Measurements from ENCODE around the gene TMEM31. TPM values are rescaled to one million over a fixed set of nuclear protein-coding genes. Genes with fewer than 3 reads are reported as not detected.

Gene TMEM31
- total and polyA plus RNA-seq, 2 of the 4 experiments (the other 2 are of a cell fraction): 0.17 TPM; not detected in 1

GRCh38 chrX:103716962-103717361 lies 6.3 kb downstream of the TMEM31 start:
- H3K4ac ChIP-seq (ENCODE audit: low read depth, low read length): peak overlapping the region; percentile 90

More at GRCh38 chrX:103716962-103717361, 6.3 kb downstream of the TMEM31 start:
- POLR2A ChIA-PET (ENCODE audit: unreplicated experiment): no interaction called here
- peak overlapping the region; percentile 94 for H3K27ac ChIP-seq (ENCODE audit: insufficient read depth, low read length)
- CTCF ChIA-PET: no interaction called here
- H3K27me3 ChIP-seq (ENCODE audit: control insufficient read depth, insufficient read depth, low read length): peaks cover 3% of the 10 kb centered on the region; the same call in 1 of the 2 replicates
- H2BK20ac ChIP-seq (ENCODE audit: low read depth, low read length): peak overlapping the region; percentile 96; the same call in 1 of the 2 replicates
- whole genome bisulfite sequencing, 2 experiments (ENCODE audit: extremely low coverage in 2 of 2, insufficient read length in 1 of 2): 18% methylated on average over 2 of the region's 2 CpGs; no CpG with 5 or more reads in 1 of the 2 experiments
- no peak overlapping the region for H2AK9ac ChIP-seq (replicated peaks; ENCODE audit: low read depth, low read length, poor library complexity)
- no peaks in the 10 kb centered on the region for H4K20me1 ChIP-seq (ENCODE audit: insufficient read depth, low read length)
- DNase-seq: peak; percentile 89
- H2BK120ac ChIP-seq (ENCODE audit: low read depth, low read length): peak overlapping the region; percentile 95
- H3K56ac ChIP-seq (ENCODE audit: extremely low read depth, insufficient read depth, low read length): peak overlapping the region; percentile 87
- dilution Hi-C loops (cut with HindIII; ENCODE audit: low sequenced_read_pairs, unreplicated experiment): no loop called here
- no peak overlapping the region for H4K5ac ChIP-seq (ENCODE audit: low read depth, low read length)
- ATAC-seq (ENCODE audit: low read depth): peak; percentile 93
- TF ChIP-seq CEBPB (IDR thresholded peaks at IDR 0.05; ENCODE audit: low read depth, low read length) (peak; percentile 39; the same call in 1 of the 2 replicates), MXI1 (IDR thresholded peaks at IDR 0.05; ENCODE audit: borderline replicate concordance, low read depth, low read length) (no peak)
- peak overlapping the region; percentile 73 to 85 for H4K8ac ChIP-seq (ENCODE audit: low read depth in 2 of 2, low read length in 2 of 2)
- peak overlapping the region; percentile 70 for H2AFZ ChIP-seq (replicated peaks; ENCODE audit: low read length, poor library complexity)
- peaks cover 4% of the 10 kb centered on the region; the same call in 1 of the 2 replicates for H3K9me1 ChIP-seq (ENCODE audit: insufficient read depth, low read length)
- H3K23ac ChIP-seq (ENCODE audit: low read depth, low read length): peak overlapping the region; percentile 90; the same call in 1 of the 2 replicates
- H3K36me3 ChIP-seq (ENCODE audit: control insufficient read depth, insufficient read depth, low read length): no peaks in the 10 kb centered on the region
- H2AK5ac ChIP-seq (ENCODE audit: low read depth, low read length): no peak overlapping the region; the same call in 1 of the 2 replicates
- H2BK15ac ChIP-seq (ENCODE audit: low read depth, low read length): 0 out of 3 replicates have a peak overlapping the region, but pooled peaks have one; percentile 15
- no peak overlapping the region for H3K4me2 ChIP-seq (ENCODE audit: low read depth, low read length)
- peak overlapping the region; percentile 0; the same call in 1 of the 2 replicates for H3K18ac ChIP-seq (ENCODE audit: low read depth, low read length)
- H3K4me1 ChIP-seq (ENCODE audit: control insufficient read depth, insufficient read depth, low read length): peaks cover 6% of the 10 kb centered on the region
- intact Hi-C loops (cut with micrococcal nuclease): loop anchor here (1.0 kb wide), 1 partner anchor 14 kb away; no protein-coding TSS in a partner anchor
- H3K14ac ChIP-seq (replicated peaks; ENCODE audit: low read depth, low read length): peak overlapping the region; percentile 86
- no peak overlapping the region for H3K4me3 ChIP-seq (ENCODE audit: insufficient read depth, low read depth, low read length)
- H3K79me1 ChIP-seq (ENCODE audit: low read depth in 1 of 2, low read length in 2 of 2): no peaks in the 10 kb centered on the region
- peak overlapping the region; percentile 70 for H4K91ac ChIP-seq (ENCODE audit: insufficient read depth, low read depth, low read length)
- no peak overlapping the region for H3K9ac ChIP-seq (ENCODE audit: low read depth, low read length)
- no TSS peak for BruUV-seq (replicated peaks)
- in situ Hi-C loops (cut with MboI; ENCODE audit: low sequenced_read_pairs): no loop called here
- H3K9me3 ChIP-seq (ENCODE audit: control insufficient read depth, insufficient read depth, low read length): no peaks in the 10 kb centered on the region; the same call in 1 of the 2 replicates
- H2BK5ac ChIP-seq (ENCODE audit: low read depth, low read length, poor library complexity, severe bottlenecking): peak overlapping the region; percentile 86

Data from IMR-90 (cell line).